Measurements from ENCODE around the gene PIK3R2. TPM values are rescaled to one million over a fixed set of nuclear protein-coding genes. Genes with fewer than 3 reads are reported as not detected.

Gene PIK3R2
- total RNA-seq, 4 donors from 2014 or later = 8.3 to 39.4 (median 32.2) TPM

DNA sequence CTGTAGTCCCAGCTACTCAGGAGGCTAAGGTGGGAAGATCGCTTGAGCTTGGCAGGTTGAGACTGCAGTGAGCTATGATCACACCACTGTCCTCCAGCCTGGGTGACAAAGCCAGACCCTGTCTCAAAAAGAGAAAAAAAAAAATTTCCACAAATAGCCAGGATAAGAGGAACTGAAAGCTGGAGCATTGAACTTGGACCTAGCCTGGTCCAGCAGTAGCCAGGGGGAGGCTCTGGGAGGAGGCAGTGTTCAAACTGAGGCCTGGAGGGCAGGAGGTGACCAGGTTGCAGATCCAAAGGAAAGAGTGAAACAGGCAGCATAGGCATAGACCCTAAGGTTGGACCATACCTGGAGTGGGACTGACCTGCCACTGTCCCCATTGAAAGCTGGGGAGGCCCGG is 26.9 kb upstream of the PIK3R2 start:
- no peak overlapping the region for H3K4me3 ChIP-seq (ENCODE audit: low read depth, poor library complexity, severe bottlenecking)
- TF ChIP-seq POLR2A (IDR thresholded peaks at IDR 0.05) = no peak
- TF ChIP-seq, protein P1, sequence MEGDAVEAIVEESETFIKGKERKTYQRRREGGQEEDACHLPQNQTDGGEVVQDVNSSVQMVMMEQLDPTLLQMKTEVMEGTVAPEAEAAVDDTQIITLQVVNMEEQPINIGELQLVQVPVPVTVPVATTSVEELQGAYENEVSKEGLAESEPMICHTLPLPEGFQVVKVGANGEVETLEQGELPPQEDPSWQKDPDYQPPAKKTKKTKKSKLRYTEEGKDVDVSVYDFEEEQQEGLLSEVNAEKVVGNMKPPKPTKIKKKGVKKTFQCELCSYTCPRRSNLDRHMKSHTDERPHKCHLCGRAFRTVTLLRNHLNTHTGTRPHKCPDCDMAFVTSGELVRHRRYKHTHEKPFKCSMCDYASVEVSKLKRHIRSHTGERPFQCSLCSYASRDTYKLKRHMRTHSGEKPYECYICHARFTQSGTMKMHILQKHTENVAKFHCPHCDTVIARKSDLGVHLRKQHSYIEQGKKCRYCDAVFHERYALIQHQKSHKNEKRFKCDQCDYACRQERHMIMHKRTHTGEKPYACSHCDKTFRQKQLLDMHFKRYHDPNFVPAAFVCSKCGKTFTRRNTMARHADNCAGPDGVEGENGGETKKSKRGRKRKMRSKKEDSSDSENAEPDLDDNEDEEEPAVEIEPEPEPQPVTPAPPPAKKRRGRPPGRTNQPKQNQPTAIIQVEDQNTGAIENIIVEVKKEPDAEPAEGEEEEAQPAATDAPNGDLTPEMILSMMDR (IDR thresholded peaks at IDR 0.05) = no peak
- DNase-seq (ENCODE audit: low spot score in 2 of 2) = no peak
- WGBS, 2 donors = 94 to 100% methylated on average over 2 of the region's 2 CpGs
- intact Hi-C loops (cut with DNase I; ENCODE audit: low total_unique reads) = no loop called here

DNA sequence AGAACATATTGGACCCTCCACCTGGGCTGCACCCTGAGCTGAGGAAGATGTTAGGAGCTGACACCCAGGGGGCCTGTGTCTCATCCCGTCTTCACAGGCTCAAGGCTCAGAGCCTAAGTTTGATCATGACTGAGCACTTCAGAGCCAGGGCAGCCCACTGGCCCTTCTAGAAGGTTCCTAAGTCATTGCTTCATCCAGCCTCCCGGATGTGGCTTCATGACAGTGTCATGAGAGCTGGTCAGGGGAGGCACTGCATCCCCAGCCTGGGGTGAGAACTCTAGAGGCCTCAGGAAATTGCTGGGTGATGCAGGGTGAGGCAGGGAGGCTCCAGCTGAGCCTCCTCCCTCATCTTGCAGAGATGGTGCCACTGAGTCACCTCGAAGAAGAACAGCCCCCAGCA is 24.9 kb upstream of the PIK3R2 start:
- DNase-seq (ENCODE audit: low spot score in 2 of 2) = no peak
- intact Hi-C loops (cut with DNase I; ENCODE audit: low total_unique reads) = no loop called here
- H3K4me3 ChIP-seq (ENCODE audit: low read depth, poor library complexity, severe bottlenecking) = no peak overlapping the region
- no peak for TF ChIP-seq POLR2A (IDR thresholded peaks at IDR 0.05)
- TF ChIP-seq, protein P1 (IDR thresholded peaks at IDR 0.05) = no peak
- WGBS, 2 donors = 76 to 87% methylated on average over 3 of the region's 3 CpGs

DNA sequence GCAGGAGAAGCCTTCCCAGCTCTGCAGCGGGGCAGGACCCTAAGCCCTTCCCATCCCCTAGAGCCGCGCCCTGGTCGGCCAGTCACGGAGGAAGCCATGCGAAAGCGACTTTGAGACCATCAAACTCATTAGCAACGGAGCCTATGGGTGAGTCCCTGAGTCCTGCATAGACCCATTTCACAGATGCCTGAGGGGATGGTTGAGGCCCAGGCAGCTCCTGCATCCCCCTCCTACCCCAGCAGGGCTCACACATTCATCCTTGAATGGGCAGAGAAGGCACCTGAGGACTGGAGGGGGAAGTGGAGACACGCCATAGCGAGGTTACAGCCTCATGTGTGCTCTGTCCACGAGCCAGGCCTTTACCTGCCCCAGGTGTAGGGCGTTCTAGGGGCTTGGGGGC is 24.2 kb upstream of the PIK3R2 start:
- DNase-seq (ENCODE audit: low spot score in 2 of 2) = no peak
- TF ChIP-seq POLR2A (IDR thresholded peaks at IDR 0.05) = no peak
- TF ChIP-seq, protein P1 (IDR thresholded peaks at IDR 0.05) = no peak
- 88 to 95% methylated on average over 11 to 12 of the region's 12 CpGs for WGBS, 2 donors
- intact Hi-C loops (cut with DNase I; ENCODE audit: low total_unique reads) = no loop called here
- H3K4me3 ChIP-seq (ENCODE audit: low read depth, poor library complexity, severe bottlenecking) = no peak overlapping the region

DNA sequence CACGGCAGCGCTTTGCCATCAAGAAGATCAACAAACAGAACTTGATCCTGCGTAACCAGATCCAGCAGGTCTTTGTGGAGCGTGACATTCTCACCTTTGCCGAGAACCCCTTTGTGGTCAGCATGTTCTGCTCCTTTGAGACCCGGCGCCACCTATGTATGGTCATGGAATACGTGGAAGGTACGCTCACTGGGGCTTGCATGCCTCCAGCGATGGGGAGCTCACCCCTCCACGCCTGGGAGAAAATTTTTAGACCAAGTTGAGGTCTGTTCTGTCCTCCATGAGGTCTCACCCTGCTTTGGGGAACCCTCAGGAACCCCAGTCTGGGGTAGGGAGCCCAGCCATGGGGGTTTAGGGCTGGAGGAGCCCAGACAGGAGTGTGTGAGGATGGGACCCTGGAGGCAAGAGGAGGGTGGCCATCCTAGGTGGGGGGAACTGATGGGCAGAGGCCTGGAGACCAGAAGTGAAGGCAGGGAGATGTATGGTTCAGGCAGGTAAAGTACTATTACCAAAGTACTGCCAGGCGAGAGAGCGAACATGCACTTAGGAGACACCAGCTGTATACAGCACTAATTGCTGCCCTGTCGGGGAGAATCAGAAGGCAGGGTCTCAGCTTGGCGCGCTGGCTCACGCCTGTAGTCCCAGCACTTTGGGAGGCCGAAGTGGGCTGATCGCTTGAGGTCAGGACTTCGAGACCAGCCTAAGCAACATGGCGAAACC is 22.3 kb upstream of the PIK3R2 start:
- no peak overlapping the region for H3K4me3 ChIP-seq (ENCODE audit: low read depth, poor library complexity, severe bottlenecking)
- WGBS, 2 donors = 95 to 98% methylated on average over 21 of the region's 21 CpGs
- intact Hi-C loops (cut with DNase I; ENCODE audit: low total_unique reads) = no loop called here
- TF ChIP-seq, protein P1 (IDR thresholded peaks at IDR 0.05) = no peak
- no peak for TF ChIP-seq POLR2A (IDR thresholded peaks at IDR 0.05)
- no peak for DNase-seq (ENCODE audit: low spot score in 2 of 2)

DNA sequence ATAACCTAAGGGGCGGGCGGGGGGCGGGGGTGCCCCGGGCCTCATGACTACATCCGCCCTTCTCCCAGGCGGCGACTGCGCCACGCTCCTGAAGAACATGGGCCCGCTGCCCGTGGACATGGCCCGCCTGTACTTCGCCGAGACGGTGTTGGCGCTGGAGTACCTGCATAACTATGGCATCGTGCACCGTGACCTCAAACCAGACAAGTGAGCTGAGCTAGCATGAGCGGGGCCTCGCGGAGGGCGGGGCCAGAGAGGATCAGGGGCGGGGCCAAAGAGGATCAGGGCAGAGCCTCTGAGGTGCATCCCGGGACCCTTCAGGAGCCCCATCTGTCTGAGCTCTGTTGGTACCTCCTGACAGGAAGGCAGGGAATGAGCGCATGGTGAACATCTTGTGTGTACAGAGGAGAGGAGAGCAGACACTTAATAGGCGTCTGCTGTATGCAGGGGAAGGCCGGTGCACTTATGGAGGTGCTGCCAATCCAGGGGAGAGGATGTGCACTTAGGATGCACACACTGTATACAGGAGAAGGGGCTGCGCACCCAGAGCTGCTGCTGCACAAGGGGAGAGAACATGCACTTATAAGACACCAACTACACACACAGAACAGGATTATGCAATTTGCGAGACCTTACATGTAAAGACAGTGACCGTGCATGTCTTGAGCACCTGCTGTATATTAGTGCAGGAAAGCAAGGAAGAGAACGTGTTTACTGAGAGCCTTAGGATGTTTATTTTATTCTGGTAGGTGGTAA is 20.9 kb upstream of the PIK3R2 start:
- WGBS, 2 donors = 73 to 83% methylated on average over 19 to 31 of the region's 31 CpGs
- TF ChIP-seq, protein P1 (IDR thresholded peaks at IDR 0.05) = no peak
- no peak for TF ChIP-seq POLR2A (IDR thresholded peaks at IDR 0.05)
- no peak overlapping the region for H3K4me3 ChIP-seq (ENCODE audit: low read depth, poor library complexity, severe bottlenecking)
- intact Hi-C loops (cut with DNase I; ENCODE audit: low total_unique reads) = no loop called here
- no peak for DNase-seq (ENCODE audit: low spot score in 2 of 2)
